A204.1 (cell line): ENCODE data around the gene PTHLH.

Source experiments
- FAIRE-seq: peaks from 2 replicates; lab custom pipeline; 2012; peaks lifted over from hg19 to GRCh38; lab: Jason Lieb, UNC

Gene PTHLH

GRCh38 chr12:27934276-27934675 lies 38.3 kb downstream of the PTHLH start:
- FAIRE-seq: no peak

GRCh38 chr12:27931390-27931789 lies 41.1 kb downstream of the PTHLH start:
- FAIRE-seq: no peak

- no peak for FAIRE-seq
Observed at GRCh38 chr12:27927347-27927746, 45.2 kb downstream of the PTHLH start.

- FAIRE-seq: no peak
Observed at GRCh38 chr12:27924350-27925135, 48.0 kb downstream of the PTHLH start.

- FAIRE-seq: no peak
Observed at GRCh38 chr12:27922531-27923139, 49.9 kb downstream of the PTHLH start.

- no peak for FAIRE-seq
Observed at GRCh38 chr12:27919671-27920235, 52.8 kb downstream of the PTHLH start.

- FAIRE-seq: no peak
Observed at GRCh38 chr12:27915536-27915935, 57.0 kb downstream of the PTHLH start.

GRCh38 chr12:27915021-27915420 lies 57.5 kb downstream of the PTHLH start:
- FAIRE-seq: no peak

- FAIRE-seq: no peak
Observed at GRCh38 chr12:27913999-27914614, 58.4 kb downstream of the PTHLH start.

GRCh38 chr12:27911397-27911796 lies 61.1 kb downstream of the PTHLH start:
- FAIRE-seq: no peak
